Heart left ventricle (tissue), 16 donors: ENCODE data around the gene FDX2. TPM values are rescaled to one million over a fixed set of nuclear protein-coding genes. Genes with fewer than 3 reads are reported as not detected.
"Not testable (repeated sequence)": the region's sequence is repeated elsewhere in the genome, so short reads cannot be mapped to it uniquely, and the experiment has no call there.

ENCODE experiments used
- ATAC-seq, 4 donors: fragments of 200-7000 bp; cut with Tn5 transposase; one replicate each; pipeline ENCODE4 v1.9.1; 2020 to 2022; ENCODE audit warnings: moderate library complexity in 4 of 4, mild to moderate bottlenecking in 3 of 4, moderate number of reproducible peaks in 1 of 4
- DNase-seq, 5 donors: peaks; one replicate each; pipeline ENCODE4 v3.0.0-alpha.2; 2020
- H3K27ac ChIP-seq, 12 donors: fragments of 200-600 bp; sonication (generic) in 4 of 12; one replicate each; pipeline versions ENCODE4 v1.5.0 to v1.8.0; 2016 to 2022; ENCODE audit warnings: mild to moderate bottlenecking in 2 of 12
- H3K27me3 ChIP-seq, 9 donors: fragments of 200-600 bp; sonication (generic) in 2 of 9; one replicate each; pipeline versions ENCODE4 v1.5.1 to v1.8.0; 2016 to 2022; ENCODE audit warnings: mild to moderate bottlenecking in 3 of 9
- H3K36me3 ChIP-seq, 9 donors: fragments of 200-600 bp; sonication (generic) in 2 of 9; one replicate each; pipeline versions ENCODE4 v1.5.0 to v1.8.0; 2018 to 2022; ENCODE audit warnings: mild to moderate bottlenecking in 2 of 9
- H3K4me1 ChIP-seq, 12 donors: fragments of 200-600 bp; sonication (generic) in 4 of 12; one replicate each; pipeline versions ENCODE4 v1.5.0 to v1.8.0; 2016 to 2022; ENCODE audit warnings: mild to moderate bottlenecking in 3 of 12
- H3K4me3 ChIP-seq, 12 donors: fragments of 200-600 bp; sonication (generic) in 4 of 12; one replicate each; pipeline versions ENCODE4 v1.5.0 to v1.8.0; 2017 to 2022; ENCODE audit warnings: mild to moderate bottlenecking in 9 of 12, moderate library complexity in 4 of 12
- H3K9me3 ChIP-seq, 12 donors: fragments of 200-600 bp; sonication (generic) in 4 of 12; one replicate each; pipeline versions ENCODE4 v1.5.0 to v1.8.0; 2016 to 2022; ENCODE audit warnings: mild to moderate bottlenecking in 1 of 12
- CTCF ChIP-seq, 12 donors: fragments of 200-600 bp; sonication (generic) in 4 of 12; IDR thresholded peaks; one replicate each; pipeline versions ENCODE4 v1.5.0 to v1.8.0; 2018 to 2022; ENCODE audit warnings: antibody characterized with exemption in 12 of 12, mild to moderate bottlenecking in 5 of 12
- POLR2A ChIP-seq, 2 donors: fragments of 450-650 bp; IDR thresholded peaks; one replicate each; pipeline ENCODE4 v1.6.1; 2017; ENCODE audit warnings: antibody characterized with exemption in 2 of 2, mild to moderate bottlenecking in 2 of 2, moderate library complexity in 2 of 2
- WGBS, 4 donors: extraction: QIAGEN DNeasy Blood & Tissue Kit in 2 of 4; methylation state at CpG; one replicate each; pipeline versions ENCODE4 v1.1.5 to v1.1.7; 2013 to 2018; 5-methylcytosine and 5-hydroxymethylcytosine counted together
- intact Hi-C, 10 donors: fragments of 100-400 bp; cut with DNase I; formaldehyde crosslinking; loops; one replicate each; pipeline versions ENCODE4 v1.11.1 to v1.14.2; 2022
- polyA plus RNA-seq, 2 donors: library from polyadenylated mRNA; stranded (reverse); fragments of 200-250 nt; gene quantifications; one replicate each; pipeline ENCODE4 v1.2.3, GENCODE V29; 2013
- total RNA-seq, 9 donors: library from RNA; depleted of rRNA in 2 of 9; stranded (reverse); fragments of >200 nt in 2 of 9; fragmentation: NEBNext Ultra II Directional in 3 of 9; extraction: Animal tissue kit (Norgen Biotek cat#: 25700) in 3 of 9; gene quantifications; one replicate each; pipeline versions ENCODE4 v1.1.0 to v1.2.4, GENCODE V29; 2016 to 2023
- donor health status: ischemic (EF 13 %, LVEDD 7.1; RV severe dilation, severe dysfunction).
- donor health status: healthy with polysubstance abuse.
- donor health status: DM: no; HTN: yes; CAD: no.
- donor health status: DM: no; HTN: no; CAD: no.
- donor health status: ischemic (EF 25% LVEDD 6.9; RV normal size, moderate dysfunction).
- donor health status: ischemic (EF 25% LVEDD 5.7; RV mildly dilated, moderate dysfunction).
- donor health status: healthy.
- donor health status: DM: yes; HTN: yes; CAD: no.
- donor health status: ischemic (EF 35%, LVEDD 5.7; RV mildly dilated, moderate dysfunction).
- donor health status: nonischemic (EF 11% LVEDD 7.7; RV severe dilation, severe dysfunction).
- donor health status: DM: yes; HTN: yes; CAD: no.
- donor health status: PGD.
- donor health status: ischemic (EF 29% LVEDD 5.4; RV normal size, mild dysfunction).
- donor health status: nonischemic (EF 23%, LVEDD 6.1; RV moderate dilation, normal function).

The FDX2 gene
- total and polyA plus RNA-seq, 11 donors, result 12.8 to 37.3 (median 18.3) TPM

GRCh38 chr19:10285393-10285792, 30.4 kb downstream of the FDX2 start:
- Histone ChIP-seq H3K27ac (peak overlapping the region in 1 of 12 donors; percentile 66), H3K27me3 (peaks cover 10 to 38% (median 28%) of the 10 kb centered on the region in 9 donors), H3K4me3 (no peak overlapping the region), H3K4me1 (peaks cover 0 to 59% (median 38%) of the 10 kb centered on the region in 12 donors), H3K9me3 (no peaks in the 10 kb centered on the region), H3K36me3 (peaks cover 0 to 58% (median 27%) of the 10 kb centered on the region in 9 donors)
- intact Hi-C loops, result loop anchor here in 1 of 10 donors (5.0 kb wide), 1 partner anchor 47 kb away; the partner anchor contains the start of gene RAVER1
- 93 to 100% (median 97%) methylated on average over 4 of the region's 4 CpGs for WGBS, 4 donors
- ATAC-seq, result no peak
- TF ChIP-seq POLR2A (IDR thresholded peaks at IDR 0.05) (no peak), CTCF (IDR thresholded peaks at IDR 0.05) (no peak)
- no peak for DNase-seq

GRCh38 chr19:10284960-10285278, 30.9 kb downstream of the FDX2 start:
- Histone ChIP-seq H3K4me1 (peaks cover 0 to 58% (median 35%) of the 10 kb centered on the region in 12 donors), H3K4me3 (no peak overlapping the region), H3K27me3 (peaks cover 9 to 33% (median 24%) of the 10 kb centered on the region in 9 donors), H3K9me3 (no peaks in the 10 kb centered on the region), H3K27ac (no peak overlapping the region), H3K36me3 (peaks cover 0 to 63% (median 27%) of the 10 kb centered on the region in 9 donors)
- TF ChIP-seq CTCF (IDR thresholded peaks at IDR 0.05), result no peak
- TF ChIP-seq POLR2A (IDR thresholded peaks at IDR 0.05), result no peak
- no peak for ATAC-seq
- DNase-seq, result no peak
- WGBS, 4 donors, result 95 to 97% (median 96%) methylated on average over 13 of the region's 13 CpGs
- intact Hi-C loops, result loop anchor here in 1 of 10 donors (5.0 kb wide), 1 partner anchor 47 kb away; the partner anchor contains the start of gene RAVER1

GRCh38 chr19:10284065-10284959, 31.5 kb downstream of the FDX2 start:
- H3K36me3 ChIP-seq, result peaks cover 0 to 69% (median 28%) of the 10 kb centered on the region in 9 donors
- no peak for DNase-seq
- WGBS, 4 donors, result 90 to 91% (median 91%) methylated on average over 30 to 34 of the region's 34 CpGs
- no peak overlapping the region for H3K4me3 ChIP-seq
- H3K4me1 ChIP-seq, result peaks cover 0 to 58% (median 31%) of the 10 kb centered on the region in 12 donors
- no peaks in the 10 kb centered on the region for H3K9me3 ChIP-seq
- no peak overlapping the region for H3K27ac ChIP-seq
- peaks cover 9 to 27% (median 18%) of the 10 kb centered on the region in 9 donors for H3K27me3 ChIP-seq
- intact Hi-C loops, result no loop called here
- ATAC-seq, result no peak
- TF ChIP-seq CTCF (IDR thresholded peaks at IDR 0.05) (no peak), POLR2A (IDR thresholded peaks at IDR 0.05) (no peak)

GRCh38 chr19:10283301-10284064, 32.3 kb downstream of the FDX2 start:
- Histone ChIP-seq H3K4me1 (peaks cover 0 to 52% (median 22%) of the 10 kb centered on the region in 12 donors), H3K36me3 (peaks cover 0 to 77% (median 34%) of the 10 kb centered on the region in 9 donors), H3K27me3 (peaks cover 6 to 19% (median 10%) of the 10 kb centered on the region in 9 donors), H3K27ac (no peak overlapping the region), H3K9me3 (no peaks in the 10 kb centered on the region), H3K4me3 (no peak overlapping the region)
- ATAC-seq (no peak), DNase-seq (no peak)
- TF ChIP-seq CTCF (IDR thresholded peaks at IDR 0.05), result no peak
- TF ChIP-seq POLR2A (IDR thresholded peaks at IDR 0.05), result no peak
- whole genome bisulfite sequencing, 4 donors, result 78 to 83% (median 81%) methylated on average over 22 to 23 of the region's 23 CpGs
- intact Hi-C loops, result no loop called here

- H3K4me3 ChIP-seq, H3K27ac ChIP-seq, DNase-seq, H3K9me3 ChIP-seq, intact Hi-C loops, H3K27me3 ChIP-seq, ATAC-seq: not testable (repeated sequence)
- H3K4me1 ChIP-seq, result peaks cover 0 to 42% (median 13%) of the 10 kb centered on the region in 12 donors
- 92 to 99% (median 97%) methylated on average over 5 of the region's 5 CpGs for WGBS, 4 donors
- H3K36me3 ChIP-seq, result peaks cover 0 to 91% (median 40%) of the 10 kb centered on the region in 9 donors
Observed at GRCh38 chr19:10282043-10282442, 33.8 kb downstream of the FDX2 start.
